Smooth muscle cell (in vitro differentiated cells): ENCODE data around the gene GPR161. TPM values are rescaled to one million over a fixed set of nuclear protein-coding genes. Genes with fewer than 3 reads are reported as not detected.

Experiments used
- DNase-seq: peaks from one replicate; lab custom pipeline; 2025; ENCODE audit not compliant: unreplicated experiment; lab: John Stamatoyannopoulos, UW
- H2AFZ ChIP-seq: fragments of 200-600 bp; sonication (generic); 2 replicates; pipeline ENCODE4 v1.6.0; 2016; ENCODE audit warnings: antibody characterized with exemption, low read depth, mild to moderate bottlenecking
- H3F3A ChIP-seq: fragments of 200-600 bp; sonication (generic); 2 replicates; pipeline ENCODE4 v1.6.0; 2017; ENCODE audit warnings: antibody characterized with exemption, low read depth
- H3K27ac ChIP-seq: fragments of 200-600 bp; sonication (generic); 2 replicates; pipeline ENCODE4 v1.5.1; 2016; ENCODE audit warnings: low read depth, mild to moderate bottlenecking
- H3K27me3 ChIP-seq: fragments of 200-600 bp; sonication (generic); 2 replicates; pipeline ENCODE4 v1.6.1; 2016; ENCODE audit warnings: low read depth, mild to moderate bottlenecking
- H3K36me3 ChIP-seq: fragments of 200-600 bp; sonication (generic); 2 replicates; pipeline ENCODE4 v1.5.1; 2016; ENCODE audit warnings: low read depth
- H3K4me1 ChIP-seq: fragments of 200-600 bp; sonication (generic); 2 replicates; pipeline ENCODE4 v1.5.1; 2016; ENCODE audit warnings: low read depth
- H3K4me2 ChIP-seq: fragments of 200-600 bp; sonication (generic); 2 replicates; pipeline ENCODE4 v1.6.0; 2016; ENCODE audit warnings: mild to moderate bottlenecking
- H3K4me3 ChIP-seq: fragments of 200-600 bp; sonication (generic); 2 replicates; pipeline ENCODE4 v1.5.1; 2016; ENCODE audit warnings: mild to moderate bottlenecking
- H3K79me2 ChIP-seq: fragments of 200-600 bp; sonication (generic); 2 replicates; pipeline ENCODE4 v1.6.0; 2016; ENCODE audit warnings: low read depth, mild to moderate bottlenecking
- H3K9ac ChIP-seq: fragments of 200-600 bp; sonication (generic); 2 replicates; pipeline ENCODE4 v1.6.0; 2016; ENCODE audit warnings: low read depth
- H3K9me3 ChIP-seq: fragments of 200-600 bp; sonication (generic); replicated peaks from 2 replicates; pipeline ENCODE4 v1.5.1; 2016; ENCODE audit warnings: low read depth
- H4K20me1 ChIP-seq: fragments of 200-600 bp; sonication (generic); 2 replicates; pipeline ENCODE4 v1.6.0; 2016; ENCODE audit warnings: low read depth
- WGBS: methylation state at CpG from one replicate; pipeline ENCODE4 v1.1.7; 2016; ENCODE audit warnings: low lambda C conversion rate; 5-methylcytosine and 5-hydroxymethylcytosine counted together
- polyA plus RNA-seq: library from polyadenylated mRNA; unstranded; fragments of >200 nt; fragmentation: Nextera tagmentation; extraction: Ambion mirVana; gene quantifications from 2 replicates; pipeline ENCODE4 v1.2.1, GENCODE V29; 2016
- total RNA-seq: library from RNA; depleted of rRNA; stranded (reverse); fragments of >200 nt; gene quantifications from 2 replicates; pipeline ENCODE4 v1.2.3, GENCODE V29; 2014
- TF ChIP-seq, protein P1 (sequence below): fragments of 200-600 bp; sonication (generic); IDR thresholded peaks from 2 replicates; pipeline ENCODE4 v1.5.1; 2017; ENCODE audit warnings: borderline replicate concordance, mild to moderate bottlenecking, antibody characterized with exemption; ENCODE audit not compliant: insufficient read depth, poor library complexity, severe bottlenecking

The GPR161 gene
- total and polyA plus RNA-seq, 2 experiments from 2014 or later: 9.7 to 25.4 TPM

DNA sequence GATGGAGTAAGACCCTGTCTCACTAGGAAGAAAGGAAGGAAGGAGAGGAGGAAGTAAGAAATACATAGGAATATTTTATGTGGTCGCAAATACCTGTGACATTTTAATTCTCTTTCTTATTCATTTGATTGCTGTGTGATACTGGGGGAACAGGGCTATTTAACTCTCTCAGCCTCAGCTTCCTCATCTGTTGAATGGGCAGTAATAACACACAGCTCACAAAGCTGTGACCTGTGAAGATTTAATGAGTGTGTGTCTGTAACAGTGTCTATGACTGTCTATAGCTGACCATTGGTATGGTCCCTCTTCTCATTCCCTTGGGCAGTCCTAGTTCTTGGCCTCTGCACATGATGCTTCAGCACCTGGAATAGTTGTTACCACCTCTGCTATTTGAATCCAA is 13.6 kb upstream of the GPR161 start:
- Histone ChIP-seq H3K36me3 (no peaks in the 10 kb centered on the region), H3K27me3 (no peaks in the 10 kb centered on the region), H4K20me1 (no peaks in the 10 kb centered on the region), H3K4me1 (no peaks in the 10 kb centered on the region), H3K79me2 (no peaks in the 10 kb centered on the region), H3K9ac (no peak overlapping the region), H3F3A (no peaks in the 10 kb centered on the region), H3K4me2 (no peak overlapping the region), H3K9me3 (no peaks in the 10 kb centered on the region), H3K4me3 (no peak overlapping the region), H3K27ac (no peak overlapping the region), H2AFZ (no peak overlapping the region)
- no peak for DNase-seq
- TF ChIP-seq, protein P1, sequence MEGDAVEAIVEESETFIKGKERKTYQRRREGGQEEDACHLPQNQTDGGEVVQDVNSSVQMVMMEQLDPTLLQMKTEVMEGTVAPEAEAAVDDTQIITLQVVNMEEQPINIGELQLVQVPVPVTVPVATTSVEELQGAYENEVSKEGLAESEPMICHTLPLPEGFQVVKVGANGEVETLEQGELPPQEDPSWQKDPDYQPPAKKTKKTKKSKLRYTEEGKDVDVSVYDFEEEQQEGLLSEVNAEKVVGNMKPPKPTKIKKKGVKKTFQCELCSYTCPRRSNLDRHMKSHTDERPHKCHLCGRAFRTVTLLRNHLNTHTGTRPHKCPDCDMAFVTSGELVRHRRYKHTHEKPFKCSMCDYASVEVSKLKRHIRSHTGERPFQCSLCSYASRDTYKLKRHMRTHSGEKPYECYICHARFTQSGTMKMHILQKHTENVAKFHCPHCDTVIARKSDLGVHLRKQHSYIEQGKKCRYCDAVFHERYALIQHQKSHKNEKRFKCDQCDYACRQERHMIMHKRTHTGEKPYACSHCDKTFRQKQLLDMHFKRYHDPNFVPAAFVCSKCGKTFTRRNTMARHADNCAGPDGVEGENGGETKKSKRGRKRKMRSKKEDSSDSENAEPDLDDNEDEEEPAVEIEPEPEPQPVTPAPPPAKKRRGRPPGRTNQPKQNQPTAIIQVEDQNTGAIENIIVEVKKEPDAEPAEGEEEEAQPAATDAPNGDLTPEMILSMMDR: no peak
- WGBS: 95% methylated on average over 1 of the region's 1 CpG

DNA sequence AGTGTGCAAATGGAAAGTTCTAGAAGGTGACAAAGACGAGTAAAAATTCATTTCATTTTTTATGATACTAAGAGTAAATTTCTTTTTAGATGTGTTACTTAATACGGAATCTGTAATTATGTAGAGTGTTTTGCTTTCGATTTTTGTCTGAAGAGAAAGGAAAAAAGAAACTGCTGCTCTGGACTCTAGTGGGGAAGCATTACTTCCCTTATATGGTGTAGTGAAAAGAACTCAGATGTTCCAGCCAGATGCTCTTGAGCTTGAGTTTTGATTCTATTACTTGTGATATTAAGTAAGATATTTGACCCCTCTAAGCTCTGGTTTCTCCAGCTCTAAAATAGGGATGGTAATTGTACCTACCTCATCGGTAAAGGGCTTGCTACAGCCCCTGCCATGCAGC is 12.2 kb upstream of the GPR161 start:
- no peaks in the 10 kb centered on the region for H4K20me1 ChIP-seq
- no peak overlapping the region for H3K4me3 ChIP-seq
- H3K79me2 ChIP-seq: no peaks in the 10 kb centered on the region
- 89% methylated on average over 4 of the region's 4 CpGs for WGBS
- H3K27ac ChIP-seq: no peak overlapping the region
- no peaks in the 10 kb centered on the region for H3K36me3 ChIP-seq
- DNase-seq: no peak
- H3K27me3 ChIP-seq: no peaks in the 10 kb centered on the region
- no peaks in the 10 kb centered on the region for H3F3A ChIP-seq
- no peaks in the 10 kb centered on the region for H3K4me1 ChIP-seq
- H3K4me2 ChIP-seq: no peak overlapping the region
- no peak overlapping the region for H3K9ac ChIP-seq
- TF ChIP-seq, protein P1: no peak
- no peaks in the 10 kb centered on the region for H3K9me3 ChIP-seq
- no peak overlapping the region for H2AFZ ChIP-seq

DNA sequence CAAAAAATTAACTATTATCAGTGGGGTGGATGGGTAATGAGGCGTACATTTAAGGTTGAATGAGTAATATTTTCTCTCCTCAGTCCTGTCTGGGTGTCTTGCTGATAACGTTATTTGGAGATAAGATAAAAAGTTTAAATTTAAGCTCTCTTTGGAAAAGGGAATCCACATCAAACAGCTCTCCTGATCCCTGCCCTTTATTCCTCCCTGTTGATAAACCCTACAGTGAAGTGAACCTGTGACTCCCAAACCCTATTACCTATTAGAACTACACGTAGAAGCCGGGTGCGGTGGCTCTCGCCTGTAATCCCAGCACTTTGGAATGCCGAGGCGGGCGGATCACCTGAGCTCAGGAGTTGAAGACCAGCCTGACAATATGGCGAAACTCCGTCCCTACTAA is 9.9 kb upstream of the GPR161 start:
- Histone ChIP-seq H4K20me1 (no peaks in the 10 kb centered on the region), H2AFZ (no peak overlapping the region), H3F3A (no peaks in the 10 kb centered on the region), H3K27me3 (no peaks in the 10 kb centered on the region), H3K9ac (no peak overlapping the region), H3K79me2 (no peaks in the 10 kb centered on the region), H3K4me3 (no peak overlapping the region), H3K9me3 (no peaks in the 10 kb centered on the region), H3K4me2 (no peak overlapping the region), H3K27ac (no peak overlapping the region), H3K36me3 (no peaks in the 10 kb centered on the region), H3K4me1 (no peaks in the 10 kb centered on the region)
- no peak for DNase-seq
- WGBS: 75% methylated on average over 11 of the region's 11 CpGs
- TF ChIP-seq, protein P1: no peak

DNA sequence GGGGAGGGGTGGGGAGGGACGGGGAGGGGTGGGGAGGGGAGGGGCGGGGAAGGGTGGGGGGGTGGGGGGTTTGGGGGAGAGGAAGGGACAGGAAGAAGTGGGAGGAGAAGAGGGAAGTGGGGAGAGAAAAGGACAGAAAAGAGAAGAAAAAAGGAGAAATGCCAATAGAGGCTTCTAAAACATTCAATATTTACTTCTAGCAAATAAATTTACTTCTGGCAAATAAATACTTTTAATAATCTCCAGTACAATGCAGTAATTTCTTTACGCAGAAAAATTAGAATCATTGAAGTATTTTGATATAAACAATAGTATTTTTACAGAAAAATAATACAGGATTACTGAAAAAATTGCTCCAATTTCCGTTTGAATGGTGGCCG is 9.4 kb upstream of the GPR161 start:
- no peak overlapping the region for H3K27ac ChIP-seq

More for the DNA sequence above, 9.4 kb upstream of the GPR161 start:
- H3K79me2 ChIP-seq: no peaks in the 10 kb centered on the region
- no peak overlapping the region for H3K4me3 ChIP-seq
- H3K9ac ChIP-seq: no peak overlapping the region
- H3K4me1 ChIP-seq: no peaks in the 10 kb centered on the region
- TF ChIP-seq, protein P1: no peak
- no peak overlapping the region for H3K4me2 ChIP-seq
- no peaks in the 10 kb centered on the region for H3F3A ChIP-seq
- no peak overlapping the region for H2AFZ ChIP-seq
- H3K36me3 ChIP-seq: no peaks in the 10 kb centered on the region
- no peak for DNase-seq
- no peaks in the 10 kb centered on the region for H4K20me1 ChIP-seq
- WGBS: 85% methylated on average over 3 of the region's 5 CpGs
- H3K27me3 ChIP-seq: no peaks in the 10 kb centered on the region
- H3K9me3 ChIP-seq: no peaks in the 10 kb centered on the region
